ENCODE data around the gene COX10. TPM values are rescaled to one million over a fixed set of nuclear protein-coding genes. Genes with fewer than 3 reads are reported as not detected.
"Not testable (repeated sequence)": the region's sequence is repeated elsewhere in the genome, so short reads cannot be mapped to it uniquely, and the experiment has no call there.

The COX10 gene
- total RNA-seq, 4 donors from 2014 or later: 23.9 to 90.9 (median 64.4) TPM

DNA sequence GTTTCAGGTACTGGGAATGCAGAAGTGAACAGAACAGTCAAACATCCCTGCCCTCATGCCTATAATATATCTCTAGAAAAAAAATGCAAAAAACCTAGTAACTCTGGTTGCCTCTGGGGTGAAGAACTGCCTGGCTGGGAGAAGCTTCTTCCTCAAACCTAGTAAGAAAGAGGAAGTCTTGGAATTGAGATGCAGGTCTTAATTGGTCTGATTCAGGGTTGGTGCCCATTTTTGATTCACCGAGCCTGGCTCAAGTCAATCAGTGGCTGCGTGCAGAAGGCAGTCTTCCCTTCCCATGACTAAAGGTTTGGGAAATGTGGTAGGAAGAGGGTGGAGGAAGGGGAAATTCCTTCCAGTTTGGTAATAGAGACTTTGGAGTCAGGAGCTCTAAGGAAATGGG lies 145.0 kb downstream of the COX10 start:
- H3K27ac ChIP-seq: no peak overlapping the region

DNA sequence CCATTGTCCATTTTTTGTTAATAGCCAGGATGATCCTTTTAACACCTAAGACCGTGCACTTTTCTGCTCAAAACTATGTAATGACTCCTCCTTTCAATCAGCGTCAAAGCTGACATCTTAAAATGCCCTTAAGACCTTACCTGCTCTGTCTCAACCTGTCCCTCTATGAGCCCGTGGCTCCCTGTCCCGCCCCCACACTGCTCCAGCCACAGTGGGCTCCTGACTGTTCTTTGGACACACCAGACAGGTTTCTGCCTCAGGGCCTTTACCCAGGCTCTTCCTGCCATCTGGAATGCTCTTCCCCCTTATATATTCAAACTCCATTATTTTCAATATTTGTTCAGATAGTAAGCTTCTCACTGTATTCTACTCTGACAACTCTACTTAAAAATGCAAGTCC lies 153.3 kb downstream of the COX10 start:
- no peak for DNase-seq
- TF ChIP-seq POLR2A (IDR thresholded peaks at IDR 0.05): no peak
- TF ChIP-seq, protein P1, sequence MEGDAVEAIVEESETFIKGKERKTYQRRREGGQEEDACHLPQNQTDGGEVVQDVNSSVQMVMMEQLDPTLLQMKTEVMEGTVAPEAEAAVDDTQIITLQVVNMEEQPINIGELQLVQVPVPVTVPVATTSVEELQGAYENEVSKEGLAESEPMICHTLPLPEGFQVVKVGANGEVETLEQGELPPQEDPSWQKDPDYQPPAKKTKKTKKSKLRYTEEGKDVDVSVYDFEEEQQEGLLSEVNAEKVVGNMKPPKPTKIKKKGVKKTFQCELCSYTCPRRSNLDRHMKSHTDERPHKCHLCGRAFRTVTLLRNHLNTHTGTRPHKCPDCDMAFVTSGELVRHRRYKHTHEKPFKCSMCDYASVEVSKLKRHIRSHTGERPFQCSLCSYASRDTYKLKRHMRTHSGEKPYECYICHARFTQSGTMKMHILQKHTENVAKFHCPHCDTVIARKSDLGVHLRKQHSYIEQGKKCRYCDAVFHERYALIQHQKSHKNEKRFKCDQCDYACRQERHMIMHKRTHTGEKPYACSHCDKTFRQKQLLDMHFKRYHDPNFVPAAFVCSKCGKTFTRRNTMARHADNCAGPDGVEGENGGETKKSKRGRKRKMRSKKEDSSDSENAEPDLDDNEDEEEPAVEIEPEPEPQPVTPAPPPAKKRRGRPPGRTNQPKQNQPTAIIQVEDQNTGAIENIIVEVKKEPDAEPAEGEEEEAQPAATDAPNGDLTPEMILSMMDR (IDR thresholded peaks at IDR 0.05): no peak
- Histone ChIP-seq H3K9me3 (no peaks in the 10 kb centered on the region), H3K4me1 (no peaks in the 10 kb centered on the region), H3K4me3 (no peak overlapping the region), H3K27ac (no peak overlapping the region), H3K27me3 (no peaks in the 10 kb centered on the region), H3K36me3 (no peaks in the 10 kb centered on the region)

More for the DNA sequence above, 145.0 kb downstream of the COX10 start:
- Histone ChIP-seq H3K36me3 (peaks cover 0 to 6% (median 0%) of the 10 kb centered on the region in 3 donors), H3K4me3 (no peak overlapping the region), H3K27me3 (no peaks in the 10 kb centered on the region), H3K4me1 (no peaks in the 10 kb centered on the region), H3K9me3 (no peaks in the 10 kb centered on the region)
- no peak for TF ChIP-seq POLR2A (IDR thresholded peaks at IDR 0.05)
- TF ChIP-seq, protein P1 (IDR thresholded peaks at IDR 0.05): no peak
- no peak for DNase-seq

DNA sequence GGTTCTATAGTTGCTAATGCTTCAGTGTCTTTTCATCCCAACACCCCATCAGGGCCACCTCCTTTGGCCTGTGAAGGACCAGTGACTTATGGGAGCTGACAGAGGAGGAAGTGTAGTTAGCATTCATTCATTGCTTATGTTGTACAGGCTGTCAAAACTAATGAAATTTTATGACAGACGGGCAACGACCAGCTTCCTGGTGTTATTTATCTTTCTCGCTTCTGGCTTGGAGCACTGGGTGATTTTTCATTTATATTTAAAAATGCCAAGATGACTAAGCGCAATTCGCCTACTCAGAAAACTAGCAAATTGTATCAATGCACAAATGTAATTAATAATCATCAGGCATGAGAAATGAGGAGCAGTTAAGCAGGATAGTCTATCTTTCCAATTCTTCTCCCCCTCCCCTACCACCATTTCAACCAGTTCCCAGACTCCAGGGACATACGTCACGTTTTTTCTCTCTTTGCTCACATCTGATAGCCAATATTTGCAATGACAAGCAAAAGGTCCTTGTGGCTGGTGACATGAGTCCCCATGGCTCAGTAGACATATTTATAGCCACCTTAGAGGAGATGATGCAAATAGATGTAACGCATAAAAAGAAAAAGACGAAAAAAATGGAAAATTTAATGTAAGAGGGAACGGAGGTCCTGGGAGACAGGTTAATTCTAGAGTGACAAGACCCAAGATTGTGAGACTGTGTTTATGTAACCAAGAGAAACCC lies 156.1 kb downstream of the COX10 start:
- Histone ChIP-seq H3K9me3 (no peaks in the 10 kb centered on the region), H3K27me3 (no peaks in the 10 kb centered on the region), H3K36me3 (no peaks in the 10 kb centered on the region), H3K4me3 (no peak overlapping the region), H3K4me1 (no peaks in the 10 kb centered on the region), H3K27ac (no peak overlapping the region)
- no peak for TF ChIP-seq POLR2A (IDR thresholded peaks at IDR 0.05)
- TF ChIP-seq, protein P1 (IDR thresholded peaks at IDR 0.05): no peak
- DNase-seq: no peak

DNA sequence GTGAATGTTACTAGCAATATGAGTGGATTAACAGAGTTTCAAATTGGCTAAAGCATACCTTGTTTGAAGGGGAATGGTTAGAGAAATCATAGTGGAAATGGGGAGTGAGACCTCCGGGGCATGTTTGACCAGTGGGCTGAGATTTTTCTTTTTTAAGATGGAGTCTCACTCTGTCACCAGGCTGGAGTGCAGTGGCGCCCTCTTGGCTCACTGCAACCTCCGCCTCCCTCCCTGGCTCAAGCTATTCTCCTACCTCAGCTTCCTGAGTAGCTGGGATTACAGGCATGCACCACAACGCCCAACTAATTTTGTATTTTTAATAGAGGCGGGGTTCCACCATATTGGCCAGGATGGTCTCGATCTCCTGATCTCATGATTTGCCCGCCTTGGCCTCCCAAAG lies 157.7 kb downstream of the COX10 start:
- no peaks in the 10 kb centered on the region for H3K9me3 ChIP-seq
- no peaks in the 10 kb centered on the region for H3K4me1 ChIP-seq
- H3K36me3 ChIP-seq: no peaks in the 10 kb centered on the region
- no peak overlapping the region for H3K4me3 ChIP-seq
- DNase-seq: no peak
- H3K27ac ChIP-seq: no peak overlapping the region
- TF ChIP-seq POLR2A (IDR thresholded peaks at IDR 0.05): no peak
- TF ChIP-seq, protein P1 (IDR thresholded peaks at IDR 0.05): no peak
- no peaks in the 10 kb centered on the region for H3K27me3 ChIP-seq

DNA sequence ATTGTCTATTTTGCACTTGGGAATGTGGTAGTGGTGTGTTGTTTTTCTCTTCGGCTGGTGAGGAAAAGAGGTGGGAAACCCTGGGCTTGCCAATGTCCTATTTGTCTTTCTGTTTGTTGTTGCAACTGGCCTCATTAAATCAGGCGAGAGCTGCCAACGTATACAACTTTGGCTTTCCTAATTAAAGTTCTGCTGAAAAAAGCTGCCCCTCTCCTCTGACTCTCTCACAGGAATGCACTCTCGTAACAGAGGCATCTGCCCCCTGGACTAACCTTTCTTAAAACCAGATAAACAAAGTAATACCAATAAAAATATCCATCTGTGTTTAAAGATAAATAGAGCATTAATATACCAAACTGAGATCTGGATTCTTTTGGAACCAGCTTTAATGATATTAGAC lies 159.6 kb downstream of the COX10 start:
- Histone ChIP-seq H3K4me3 (no peak overlapping the region), H3K9me3 (no peaks in the 10 kb centered on the region), H3K27me3 (no peaks in the 10 kb centered on the region), H3K36me3 (no peaks in the 10 kb centered on the region), H3K27ac (no peak overlapping the region), H3K4me1 (no peaks in the 10 kb centered on the region)
- no peak for DNase-seq
- TF ChIP-seq POLR2A (IDR thresholded peaks at IDR 0.05): no peak
- TF ChIP-seq, protein P1 (IDR thresholded peaks at IDR 0.05): no peak

DNA sequence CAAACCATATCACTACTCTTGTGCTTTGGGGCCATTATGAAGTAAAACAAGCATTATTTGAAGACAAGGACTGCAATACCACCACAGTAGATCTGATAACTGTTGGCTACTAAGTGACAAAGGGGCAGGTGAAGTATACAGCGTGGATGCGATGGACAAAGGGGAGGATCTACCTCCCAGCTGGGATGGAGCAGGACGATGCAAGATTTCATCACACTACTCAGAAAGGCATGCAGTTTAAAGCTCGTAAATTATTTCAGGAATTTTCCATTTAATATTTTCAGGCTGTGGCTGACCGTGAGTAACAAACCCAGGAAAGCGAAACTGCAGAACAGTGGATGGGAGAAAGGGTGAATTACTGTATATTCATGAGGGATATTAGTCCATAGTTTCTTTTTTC lies 161.9 kb downstream of the COX10 start:
- not testable (repeated sequence) for H3K9me3 ChIP-seq, H3K4me1 ChIP-seq, DNase-seq, H3K36me3 ChIP-seq, H3K27ac ChIP-seq, H3K4me3 ChIP-seq, H3K27me3 ChIP-seq

DNA sequence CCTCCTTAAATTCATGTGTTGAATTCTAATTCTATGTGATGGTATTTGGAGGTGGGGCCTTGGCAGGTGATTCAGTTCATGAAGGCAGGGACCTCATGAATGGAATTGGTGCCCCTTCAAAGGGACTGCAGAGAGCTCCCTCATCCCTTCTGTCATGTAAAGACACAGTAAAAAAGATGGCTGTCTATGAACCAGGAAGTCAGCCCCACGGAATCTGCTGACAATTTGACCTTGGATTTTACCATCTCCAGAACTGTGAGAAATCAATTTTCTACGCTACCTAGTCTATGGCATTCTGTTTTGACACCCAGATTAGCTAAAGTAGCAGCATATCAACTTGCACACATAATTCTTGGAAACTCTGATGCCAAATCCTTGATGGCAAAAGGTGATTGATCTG lies 165.7 kb downstream of the COX10 start:
- H3K27me3 ChIP-seq, H3K4me1 ChIP-seq, DNase-seq, H3K36me3 ChIP-seq, H3K27ac ChIP-seq, H3K4me3 ChIP-seq, H3K9me3 ChIP-seq: not testable (repeated sequence)

DNA sequence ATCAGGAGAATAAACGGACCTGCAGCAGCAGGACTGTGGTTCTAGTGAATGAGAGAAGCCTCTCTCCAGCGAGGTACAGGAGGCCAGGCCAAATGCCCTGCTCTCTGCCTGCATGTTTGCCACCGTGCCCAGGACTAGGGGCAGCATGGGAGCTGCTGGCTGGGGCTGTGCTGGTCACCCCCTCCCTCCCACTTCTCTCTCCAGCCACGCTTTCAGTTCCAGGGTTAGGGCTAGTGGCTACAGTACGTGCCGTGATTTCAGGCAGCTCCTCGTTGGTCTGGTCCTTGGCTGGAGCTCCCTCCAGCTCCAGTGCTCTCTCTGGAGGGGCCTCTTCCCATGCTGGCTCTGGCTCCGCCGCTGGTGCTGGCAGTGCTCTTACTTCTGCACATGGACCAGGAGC lies 166.7 kb downstream of the COX10 start:
- not testable (repeated sequence) for H3K36me3 ChIP-seq, H3K27me3 ChIP-seq, H3K27ac ChIP-seq, DNase-seq, H3K9me3 ChIP-seq, H3K4me3 ChIP-seq, H3K4me1 ChIP-seq

DNA sequence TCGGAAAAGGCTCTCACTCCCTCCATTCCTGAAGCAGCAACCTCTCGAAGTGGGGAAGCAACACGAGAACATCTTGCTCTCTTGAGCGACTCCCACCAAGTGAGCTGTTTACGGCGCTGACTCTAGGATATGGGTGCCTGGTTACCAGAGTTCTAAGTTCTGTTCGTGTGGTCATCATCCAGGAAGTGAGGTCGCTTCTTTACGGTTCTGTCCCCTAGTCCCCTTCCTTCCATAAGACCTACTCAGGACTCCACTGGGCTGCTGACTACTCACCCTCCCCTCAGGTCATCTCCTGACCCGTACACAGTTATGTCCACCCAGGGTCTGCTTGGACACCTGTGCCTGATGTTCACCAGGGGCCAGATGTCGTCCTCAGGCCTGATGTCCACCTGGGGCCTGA lies 167.5 kb downstream of the COX10 start, which contains the start of gene CDRT15:
TSS of gene CDRT15 (minus strand) at position 101 of the 400 bp plus-strand sequence. CDS start at position 72, 29 bp downstream.
- not testable (repeated sequence) for H3K27me3 ChIP-seq, H3K4me1 ChIP-seq, H3K27ac ChIP-seq, H3K9me3 ChIP-seq, H3K36me3 ChIP-seq, H3K4me3 ChIP-seq, DNase-seq

DNA sequence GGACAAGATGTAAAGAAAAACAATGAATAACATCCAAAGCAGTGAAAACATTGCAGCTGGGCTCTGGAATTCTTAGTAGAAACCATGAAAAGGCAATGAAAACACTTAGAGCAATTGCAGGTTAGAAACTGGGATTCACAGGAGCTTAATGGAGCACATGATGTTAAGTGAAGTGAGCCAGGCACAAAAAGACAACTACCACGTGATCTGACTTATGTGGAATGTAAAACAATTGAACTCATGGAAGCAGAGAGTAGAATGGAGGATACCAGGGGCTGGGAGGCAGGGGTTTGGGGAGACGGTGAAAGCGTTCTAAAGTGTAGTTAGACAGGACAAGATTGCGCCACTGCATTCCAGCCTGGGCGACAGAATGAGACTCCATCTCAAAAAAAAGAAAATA lies 170.0 kb downstream of the COX10 start:
- not testable (repeated sequence) for H3K4me3 ChIP-seq, H3K9me3 ChIP-seq, H3K27ac ChIP-seq, H3K27me3 ChIP-seq, H3K36me3 ChIP-seq, H3K4me1 ChIP-seq, DNase-seq
